Fibroblast of the aortic adventitia (primary cell): ENCODE measurements around the gene PRKCA. TPM values are rescaled to one million over a fixed set of nuclear protein-coding genes. Genes with fewer than 3 reads are reported as not detected.
"Not testable (repeated sequence)": the region's sequence is repeated elsewhere in the genome, so short reads cannot be mapped to it uniquely, and the experiment has no call there.

Experiments
- DNase-seq: peaks from one replicate; pipeline ENCODE4 v3.0.0-alpha.2; 2010; ENCODE audit warnings: low read depth
- H3K4me3 ChIP-seq: 2 replicates; pipeline ENCODE4 v1.5.1; 2011; ENCODE audit warnings: low read depth, mild to moderate bottlenecking, control low read depth, low read length, moderate library complexity
- total RNA-seq: library from RNA; depleted of rRNA; stranded (reverse); fragments of >200 nt; gene quantifications from 2 replicates; pipeline ENCODE4 v1.2.3, GENCODE V29; 2012; ENCODE audit warnings: low replicate concordance
- TF ChIP-seq, protein P1 (sequence below): IDR thresholded peaks from 2 replicates; pipeline ENCODE4 v1.5.1; 2011; ENCODE audit warnings: mild to moderate bottlenecking, low read length, control low read depth, inconsistent platforms; ENCODE audit not compliant: insufficient read depth

The PRKCA gene
- total RNA-seq, 1 donor: 43.7 TPM

DNA sequence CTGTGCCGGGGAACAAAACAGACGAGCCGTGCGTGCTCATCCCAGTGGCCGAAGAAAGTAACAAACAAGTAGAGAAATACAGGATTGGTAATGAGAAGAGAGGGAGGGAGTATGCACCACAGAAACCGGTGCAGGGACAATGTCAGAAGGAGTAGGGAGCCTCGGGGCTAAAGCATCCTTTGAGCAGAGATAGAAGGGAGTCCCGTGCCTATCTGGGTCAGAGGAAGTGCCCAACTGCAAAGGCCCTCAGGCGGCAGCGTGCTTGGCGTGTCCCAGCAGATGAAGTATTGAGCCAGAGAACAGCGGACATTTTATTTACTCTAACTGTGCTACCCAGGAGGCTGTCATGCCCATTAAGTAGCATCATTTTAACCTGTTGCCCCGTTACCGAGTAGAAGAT lies 417.6 kb downstream of the PRKCA start:
- TF ChIP-seq, protein P1, sequence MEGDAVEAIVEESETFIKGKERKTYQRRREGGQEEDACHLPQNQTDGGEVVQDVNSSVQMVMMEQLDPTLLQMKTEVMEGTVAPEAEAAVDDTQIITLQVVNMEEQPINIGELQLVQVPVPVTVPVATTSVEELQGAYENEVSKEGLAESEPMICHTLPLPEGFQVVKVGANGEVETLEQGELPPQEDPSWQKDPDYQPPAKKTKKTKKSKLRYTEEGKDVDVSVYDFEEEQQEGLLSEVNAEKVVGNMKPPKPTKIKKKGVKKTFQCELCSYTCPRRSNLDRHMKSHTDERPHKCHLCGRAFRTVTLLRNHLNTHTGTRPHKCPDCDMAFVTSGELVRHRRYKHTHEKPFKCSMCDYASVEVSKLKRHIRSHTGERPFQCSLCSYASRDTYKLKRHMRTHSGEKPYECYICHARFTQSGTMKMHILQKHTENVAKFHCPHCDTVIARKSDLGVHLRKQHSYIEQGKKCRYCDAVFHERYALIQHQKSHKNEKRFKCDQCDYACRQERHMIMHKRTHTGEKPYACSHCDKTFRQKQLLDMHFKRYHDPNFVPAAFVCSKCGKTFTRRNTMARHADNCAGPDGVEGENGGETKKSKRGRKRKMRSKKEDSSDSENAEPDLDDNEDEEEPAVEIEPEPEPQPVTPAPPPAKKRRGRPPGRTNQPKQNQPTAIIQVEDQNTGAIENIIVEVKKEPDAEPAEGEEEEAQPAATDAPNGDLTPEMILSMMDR: no peak
- H3K4me3 ChIP-seq: no peak overlapping the region
- DNase-seq: no peak

DNA sequence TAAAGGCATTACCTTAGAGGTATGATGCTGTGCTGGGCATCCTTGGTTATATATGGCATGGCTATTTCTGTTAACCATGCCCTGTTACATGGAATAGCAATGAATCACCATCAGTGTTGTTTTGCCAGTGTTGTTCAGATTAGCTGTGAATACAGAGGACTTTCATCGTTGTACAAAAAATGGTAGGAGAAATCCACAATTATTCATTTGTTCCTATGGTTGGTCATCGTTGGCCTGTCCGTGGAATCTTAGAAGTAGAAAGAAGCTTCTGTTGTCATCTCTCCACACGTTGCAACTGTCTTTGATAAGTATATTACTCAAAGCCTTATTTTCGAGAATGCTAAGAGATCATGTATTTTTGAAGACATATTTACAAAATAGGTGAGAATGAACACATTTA lies 418.2 kb downstream of the PRKCA start:
- H3K4me3 ChIP-seq: no peak overlapping the region
- no peak for DNase-seq
- TF ChIP-seq, protein P1: no peak

DNA sequence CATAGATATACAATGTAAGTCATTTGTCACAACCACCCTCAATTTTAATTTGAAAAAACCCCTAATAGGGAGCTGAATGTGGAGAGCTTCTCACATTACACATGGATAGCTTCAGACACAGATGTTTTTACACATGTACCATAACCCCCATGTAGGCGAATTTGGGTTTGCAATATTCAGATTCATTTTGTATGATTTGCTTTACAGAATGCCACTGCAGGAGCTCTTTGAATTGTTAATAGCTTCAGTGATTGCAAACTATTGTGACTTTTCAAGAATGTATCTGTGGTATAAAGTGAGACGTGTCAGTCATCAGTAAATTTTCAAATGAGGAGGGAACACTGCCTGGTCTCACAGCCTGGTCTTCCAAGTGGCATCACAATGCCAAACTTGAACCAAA lies 419.9 kb downstream of the PRKCA start:
- DNase-seq: no peak
- TF ChIP-seq, protein P1: no peak
- H3K4me3 ChIP-seq: no peak overlapping the region

DNA sequence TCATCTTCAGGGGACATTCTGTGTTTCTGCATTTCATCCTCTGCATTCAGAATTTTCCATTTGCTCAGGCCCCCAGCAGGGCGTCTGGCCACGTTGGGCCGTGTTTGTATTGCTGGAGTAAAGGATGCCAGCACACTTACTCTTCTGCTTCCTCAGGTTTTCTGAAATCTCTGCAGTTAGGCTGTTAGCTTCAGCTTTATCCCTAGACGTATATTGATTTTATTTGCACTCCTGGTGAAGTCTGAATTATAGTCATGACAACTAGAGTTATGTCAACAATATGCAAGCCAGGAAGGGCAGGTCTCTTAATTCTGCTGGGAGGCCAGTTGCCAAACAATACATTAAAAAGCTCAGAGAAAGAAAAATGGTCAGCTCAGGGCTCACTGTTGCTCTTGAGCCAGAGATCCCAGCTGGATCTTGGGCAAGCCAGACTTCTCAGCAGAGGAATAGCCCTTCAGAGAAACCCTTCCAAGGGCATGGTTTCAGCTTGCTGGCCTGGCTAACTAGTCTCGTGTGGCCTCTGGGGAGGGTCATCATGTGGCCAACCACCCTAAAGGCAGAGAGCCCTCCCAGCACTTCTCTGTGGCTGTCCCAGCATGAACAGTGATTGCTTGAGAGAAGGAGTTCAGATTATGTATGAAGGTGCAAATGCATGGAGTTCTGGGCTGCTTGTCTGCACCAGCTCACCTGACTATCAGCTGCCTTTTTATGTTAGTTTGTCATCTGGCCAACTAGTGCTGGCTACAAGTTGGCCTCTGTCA lies 422.3 kb downstream of the PRKCA start:
- H3K4me3 ChIP-seq: no peak overlapping the region
- peak; percentile 95 for DNase-seq
- TF ChIP-seq, protein P1: no peak

DNA sequence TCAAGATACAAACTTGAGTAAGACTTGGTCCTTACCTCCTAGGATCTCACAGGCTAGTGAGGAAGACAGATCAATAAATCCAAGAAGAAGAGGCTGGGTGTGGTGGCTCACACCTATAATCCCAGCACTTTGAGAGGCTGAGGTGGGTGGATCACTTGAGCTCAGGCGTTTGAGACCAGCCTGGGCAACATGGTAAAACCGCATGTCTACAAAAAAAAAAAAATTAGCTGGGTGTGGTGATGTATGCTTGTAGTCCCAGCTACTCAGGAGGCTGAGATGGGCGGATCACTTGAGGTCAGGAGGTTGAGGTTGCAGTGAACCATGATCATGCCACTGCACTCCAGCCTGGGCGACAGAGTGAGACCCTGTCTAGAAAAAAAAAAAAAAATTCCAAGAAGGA lies 423.0 kb downstream of the PRKCA start:
- peak; percentile 10 for DNase-seq
- H3K4me3 ChIP-seq: not testable (repeated sequence)

DNA sequence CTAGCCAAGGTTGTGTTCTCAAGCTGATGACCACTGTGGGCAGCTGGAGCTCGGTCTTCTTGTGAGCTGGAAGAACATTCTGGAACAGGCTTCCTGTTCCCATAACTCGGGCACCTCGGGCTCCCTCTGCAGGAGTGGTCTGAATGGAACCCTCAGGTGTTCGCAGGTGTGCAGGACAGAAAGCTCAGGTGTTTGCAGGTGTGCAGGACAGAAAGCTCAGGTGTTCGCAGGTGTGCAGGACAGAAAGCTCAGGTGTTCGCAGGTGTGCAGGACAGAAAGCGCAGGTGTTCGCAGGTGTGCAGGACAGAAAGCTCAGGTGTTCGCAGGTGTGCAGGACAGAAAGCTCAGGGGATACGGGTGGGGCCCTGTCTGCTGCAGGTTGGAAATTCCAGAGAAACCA lies 423.5 kb downstream of the PRKCA start:
- H3K4me3 ChIP-seq: no peak overlapping the region
- TF ChIP-seq, protein P1: no peak

DNA sequence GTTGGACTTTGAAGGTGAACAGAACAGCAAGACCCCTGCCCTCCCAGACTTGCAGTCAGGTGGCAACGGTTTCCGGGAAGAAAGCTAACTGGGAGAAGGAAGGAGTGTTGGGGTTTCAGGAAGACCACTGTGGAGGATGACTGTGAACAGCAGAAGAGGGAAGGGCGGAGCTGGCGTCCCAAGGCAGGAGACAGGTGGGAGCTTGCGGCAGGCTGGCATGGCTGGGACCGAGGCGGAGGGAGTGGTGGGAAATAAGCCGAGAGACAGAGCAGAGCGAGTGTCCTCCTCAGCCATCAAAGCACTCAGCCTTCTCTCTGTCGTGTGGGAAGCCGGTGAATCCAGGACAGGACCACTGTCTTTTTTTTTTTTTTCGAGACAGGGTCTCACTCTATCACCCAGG lies 424.0 kb downstream of the PRKCA start:
- no peak for DNase-seq
- TF ChIP-seq, protein P1: no peak
- no peak overlapping the region for H3K4me3 ChIP-seq

More for the DNA sequence above, 423.5 kb downstream of the PRKCA start:
- no peak for DNase-seq
